ENCODE measurements around the gene MYH7.

- no peak for TF ChIP-seq ZBTB33 (IDR thresholded peaks at IDR 0.05; ENCODE audit: borderline replicate concordance, low read depth)
- TF ChIP-seq CTCF (IDR thresholded peaks at IDR 0.05) = no peak
- no peak for TF ChIP-seq TCF12 (IDR thresholded peaks at IDR 0.05)
Observed at GRCh38 chr14:23372509-23372908, 63.0 kb downstream of the MYH7 start, which contains the start of gene IL25.
